ENCODE data around the gene SETD6. TPM values are rescaled to one million over a fixed set of nuclear protein-coding genes. Genes with fewer than 3 reads are reported as not detected.
A peak's percentile ranks its signal among the peaks of the same experiment; 100 is the strongest.

SETD6 gene
- total and polyA plus RNA-seq, 2 of the 13 experiments (the other 11 are each of a cell fraction or from before 2014, with no cell fraction given) = 24.0 to 25.7 TPM

- TF ChIP-seq ELK4 (CRISPR knock-in tag; IDR thresholded peaks at IDR 0.05; ENCODE audit: borderline replicate concordance) = no peak
- TF ChIP-seq CEBPG (CRISPR knock-in tag; IDR thresholded peaks at IDR 0.05) = no peak
- no peak for TF ChIP-seq ZBTB42 (CRISPR knock-in tag; IDR thresholded peaks at IDR 0.05)
- TF ChIP-seq SP140L (CRISPR knock-in tag; IDR thresholded peaks at IDR 0.05; ENCODE audit: borderline replicate concordance) = no peak
- TF ChIP-seq JDP2 (CRISPR knock-in tag; IDR thresholded peaks at IDR 0.05; ENCODE audit: borderline replicate concordance) = no peak
- no peak; the same call in 1 of the 2 replicates for TF ChIP-seq ZNF605 (CRISPR knock-in tag; IDR thresholded peaks at IDR 0.05)
- TF ChIP-seq HIC2 (CRISPR knock-in tag; IDR thresholded peaks at IDR 0.05; ENCODE audit: low read depth) = no peak
- no peak for TF ChIP-seq RBM22 (optimal IDR thresholded peaks at IDR 0.05; ENCODE audit: low read length)
- no peak for TF ChIP-seq ZFP41 (CRISPR knock-in tag; IDR thresholded peaks at IDR 0.05; ENCODE audit: borderline replicate concordance)
- TF ChIP-seq ZNF598 (CRISPR knock-in tag; IDR thresholded peaks at IDR 0.05; ENCODE audit: borderline replicate concordance) = no peak
- no peak for TF ChIP-seq ZNF747 (CRISPR knock-in tag; IDR thresholded peaks at IDR 0.05; ENCODE audit: borderline replicate concordance)
- no peak for TF ChIP-seq SMAD1 (CRISPR knock-in tag; IDR thresholded peaks at IDR 0.05; ENCODE audit: borderline replicate concordance, low read depth)
- no peak for TF ChIP-seq STAT5B (CRISPR knock-in tag; IDR thresholded peaks at IDR 0.05)
- TF ChIP-seq ETS1 (CRISPR knock-in tag; IDR thresholded peaks at IDR 0.05) = no peak
- no peak for TF ChIP-seq REXO4 (CRISPR knock-in tag; IDR thresholded peaks at IDR 0.05; ENCODE audit: borderline replicate concordance)
- TF ChIP-seq ZNF224 (CRISPR knock-in tag; IDR thresholded peaks at IDR 0.05) = no peak
- TF ChIP-seq SMAD9 (CRISPR knock-in tag; IDR thresholded peaks at IDR 0.05) = no peak
- TF ChIP-seq ZNF510 (CRISPR knock-in tag; IDR thresholded peaks at IDR 0.05; ENCODE audit: low read depth) = no peak
- TF ChIP-seq ZNF33A (CRISPR knock-in tag; IDR thresholded peaks at IDR 0.05; ENCODE audit: borderline replicate concordance) = no peak
- TF ChIP-seq ZNF329 (CRISPR knock-in tag; IDR thresholded peaks at IDR 0.05; ENCODE audit: low read depth) = 0 out of 2 replicates have a peak, but pooled peaks have one; percentile 32
- TF ChIP-seq NFYB (CRISPR knock-in tag; IDR thresholded peaks at IDR 0.05) = peak; percentile 76
- 0 out of 2 replicates have a peak, but pooled peaks have one; percentile 51 for TF ChIP-seq GLI4 (CRISPR knock-in tag; IDR thresholded peaks at IDR 0.05; ENCODE audit: borderline replicate concordance)
- TF ChIP-seq ZNF260 (CRISPR knock-in tag; IDR thresholded peaks at IDR 0.05; ENCODE audit: borderline replicate concordance, low read depth) = no peak
- TF ChIP-seq CHD4 (IDR thresholded peaks at IDR 0.05; ENCODE audit: borderline replicate concordance, low read length) = no peak
- no peak for TF ChIP-seq ATF5 (CRISPR knock-in tag; IDR thresholded peaks at IDR 0.05; ENCODE audit: low read depth)
These were observed 13.8 kb upstream of the SETD6 start (continued) for GRCh38 chr16:58501242-58502131.

Measured in HepG2 (cell line).